Measurements from ENCODE around the gene ASPSCR1. TPM values are rescaled to one million over a fixed set of nuclear protein-coding genes. Genes with fewer than 3 reads are reported as not detected.

The ASPSCR1 gene
- total and polyA plus RNA-seq, 10 of the 15 experiments (the other 5 are each of a cell fraction or from before 2014, with no cell fraction given), result 1.5 to 48.4 (median 25.4) TPM

DNA sequence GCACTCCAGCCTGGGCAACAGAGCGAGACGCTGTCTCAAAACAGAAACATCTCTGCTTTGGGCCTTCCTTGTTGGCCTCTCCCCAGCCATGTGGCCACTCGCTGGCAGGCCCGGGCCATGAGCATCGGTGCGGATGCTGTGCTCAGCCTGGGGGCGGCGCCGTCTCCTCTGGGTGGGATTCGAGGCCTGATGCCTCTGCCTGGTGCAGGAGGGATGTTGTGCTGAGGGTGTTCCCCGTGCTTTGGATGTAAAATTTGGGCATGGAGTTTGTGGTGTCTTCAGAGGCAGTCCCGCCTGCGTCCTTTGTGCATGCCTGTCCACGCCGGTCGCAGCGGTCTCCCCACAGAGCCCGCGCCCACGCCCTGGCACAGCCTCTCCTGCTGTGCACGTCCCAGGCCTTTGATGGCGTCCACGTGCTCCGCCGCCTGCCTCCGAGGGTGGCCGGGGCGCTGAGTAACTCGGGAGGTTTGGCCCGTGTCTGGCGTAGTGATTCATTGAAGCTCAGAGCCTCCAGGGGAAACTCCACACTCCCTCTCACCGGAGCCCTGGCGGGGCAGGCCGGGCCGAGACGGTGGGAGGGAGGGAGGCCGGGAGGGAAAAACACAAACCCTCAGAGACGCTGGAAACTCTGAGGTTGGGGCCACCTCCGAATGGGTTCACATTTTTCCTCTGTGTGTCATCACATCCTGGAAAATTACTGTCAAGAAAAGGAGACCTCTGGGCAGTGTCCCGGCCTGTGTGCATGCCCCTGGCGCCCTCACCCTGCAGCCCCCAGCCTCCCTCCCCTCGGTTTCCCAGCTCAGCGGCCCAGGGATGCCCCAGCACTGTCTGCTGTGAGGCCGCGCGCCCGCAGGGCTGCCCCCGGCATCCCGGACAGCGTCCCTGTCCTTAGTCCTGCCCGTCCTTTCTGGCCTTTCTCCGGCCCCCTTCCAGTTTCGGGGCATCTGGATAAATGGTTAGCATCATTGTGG lies 26.3 kb downstream of the ASPSCR1 start:
- FAIRE-seq (no peak), ATAC-seq (no peak; the same call in 2 of the 3 replicates), DNase-seq (ENCODE audit: low read depth, low spot score) (no peak)
- H3K79me2 ChIP-seq (ENCODE audit: control insufficient read depth, insufficient read depth, low read length), result no peaks in the 10 kb centered on the region
- ChIA-PET POLR2A (no interaction called here), RAD21 (ENCODE audit: unreplicated experiment) (no interaction called here), CTCF (interaction anchor here (0.9 to 1.6 kb wide), 2 partner anchors 17 to 44 kb away, joined by 4 read pairs; no protein-coding TSS in a partner anchor), SMC1A (ENCODE audit: uncharacterized antibody, unreplicated experiment) (no interaction called here)
- H3K36me3 ChIP-seq (ENCODE audit: control insufficient read depth in 2 of 2, insufficient read depth in 2 of 2, low read length in 1 of 2), result no peaks in the 10 kb centered on the region; a peak in 1 of 4 replicates
- no peak overlapping the region for H3K9ac ChIP-seq (ENCODE audit: control insufficient read depth, insufficient read depth, low read length)
- no peak overlapping the region for H2AFZ ChIP-seq (ENCODE audit: control insufficient read depth, low read depth, low read length)
- H3K4me2 ChIP-seq (ENCODE audit: control insufficient read depth, insufficient read depth), result no peak overlapping the region
- no peaks in the 10 kb centered on the region for H3K4me1 ChIP-seq (ENCODE audit: control insufficient read depth, insufficient read depth, low read length)
- no peaks in the 10 kb centered on the region for H4K20me1 ChIP-seq (ENCODE audit: control insufficient read depth, insufficient read depth)
- TF ChIP-seq ZNF217 (IDR thresholded peaks at IDR 0.05) (no peak), FOXM1 (IDR thresholded peaks at IDR 0.05; ENCODE audit: low read depth, low read length) (no peak), ZNF207 (IDR thresholded peaks at IDR 0.05; ENCODE audit: borderline replicate concordance) (no peak), RAD21 (IDR thresholded peaks at IDR 0.05; ENCODE audit: insufficient read depth, low read depth, low read length) (no peak), POLR2AphosphoS5 (IDR thresholded peaks at IDR 0.05; ENCODE audit: low read length) (no peak), ELK1 (IDR thresholded peaks at IDR 0.05; ENCODE audit: low read depth, low read length) (no peak), NRF1 (conservative IDR thresholded peaks at IDR 0.05; ENCODE audit: low read depth, low read length) (no peak), RCOR1 (conservative IDR thresholded peaks at IDR 0.05; ENCODE audit: low read depth, low read length) (no peak), MAX (IDR thresholded peaks at IDR 0.05; ENCODE audit: low read depth, low read length) (no peak), EP300 (IDR thresholded peaks at IDR 0.05; ENCODE audit: borderline replicate concordance in 1 of 2, control insufficient read depth in 1 of 2, low read depth in 2 of 2, low read length in 2 of 2) (no peak), IKZF2 (IDR thresholded peaks at IDR 0.05) (no peak), GABPA (IDR thresholded peaks at IDR 0.05; ENCODE audit: low read depth) (no peak), RELA (IDR thresholded peaks at IDR 0.05; ENCODE audit: borderline replicate concordance, partially characterized antibody) (no peak), NBN (IDR thresholded peaks at IDR 0.05) (no peak)
- TF ChIP-seq, protein P1, sequence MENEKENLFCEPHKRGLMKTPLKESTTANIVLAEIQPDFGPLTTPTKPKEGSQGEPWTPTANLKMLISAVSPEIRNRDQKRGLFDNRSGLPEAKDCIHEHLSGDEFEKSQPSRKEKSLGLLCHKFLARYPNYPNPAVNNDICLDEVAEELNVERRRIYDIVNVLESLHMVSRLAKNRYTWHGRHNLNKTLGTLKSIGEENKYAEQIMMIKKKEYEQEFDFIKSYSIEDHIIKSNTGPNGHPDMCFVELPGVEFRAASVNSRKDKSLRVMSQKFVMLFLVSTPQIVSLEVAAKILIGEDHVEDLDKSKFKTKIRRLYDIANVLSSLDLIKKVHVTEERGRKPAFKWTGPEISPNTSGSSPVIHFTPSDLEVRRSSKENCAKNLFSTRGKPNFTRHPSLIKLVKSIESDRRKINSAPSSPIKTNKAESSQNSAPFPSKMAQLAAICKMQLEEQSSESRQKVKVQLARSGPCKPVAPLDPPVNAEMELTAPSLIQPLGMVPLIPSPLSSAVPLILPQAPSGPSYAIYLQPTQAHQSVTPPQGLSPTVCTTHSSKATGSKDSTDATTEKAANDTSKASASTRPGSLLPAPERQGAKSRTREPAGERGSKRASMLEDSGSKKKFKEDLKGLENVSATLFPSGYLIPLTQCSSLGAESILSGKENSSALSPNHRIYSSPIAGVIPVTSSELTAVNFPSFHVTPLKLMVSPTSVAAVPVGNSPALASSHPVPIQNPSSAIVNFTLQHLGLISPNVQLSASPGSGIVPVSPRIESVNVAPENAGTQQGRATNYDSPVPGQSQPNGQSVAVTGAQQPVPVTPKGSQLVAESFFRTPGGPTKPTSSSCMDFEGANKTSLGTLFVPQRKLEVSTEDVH (IDR thresholded peaks at IDR 0.05; ENCODE audit: low read depth, partially characterized antibody), result no peak
- no peaks in the 10 kb centered on the region for H3K27me3 ChIP-seq (replicated peaks in 1 of 2; ENCODE audit: control insufficient read depth in 2 of 2, insufficient read depth in 2 of 2, low read length in 1 of 2)
- no TSS peak for BruUV-seq (replicated peaks)
- no peak overlapping the region for H3K4me3 ChIP-seq
- H3K27ac ChIP-seq (ENCODE audit: control insufficient read depth, insufficient read depth), result no peak overlapping the region
- WGBS (ENCODE audit: insufficient coverage, insufficient replicate concordance, low lambda C conversion rate, missing lambda C conversion rate), result 84% methylated on average over 44 of the region's 53 CpGs
- in situ Hi-C loops (cut with MboI), result no loop called here
- no peaks in the 10 kb centered on the region for H3K9me3 ChIP-seq (replicated peaks; ENCODE audit: control insufficient read depth, insufficient read depth, low read length)
- intact Hi-C loops (cut with micrococcal nuclease; ENCODE audit: unreplicated experiment), result no loop called here
